ENCODE measurements around the gene NR3C1.

DNA sequence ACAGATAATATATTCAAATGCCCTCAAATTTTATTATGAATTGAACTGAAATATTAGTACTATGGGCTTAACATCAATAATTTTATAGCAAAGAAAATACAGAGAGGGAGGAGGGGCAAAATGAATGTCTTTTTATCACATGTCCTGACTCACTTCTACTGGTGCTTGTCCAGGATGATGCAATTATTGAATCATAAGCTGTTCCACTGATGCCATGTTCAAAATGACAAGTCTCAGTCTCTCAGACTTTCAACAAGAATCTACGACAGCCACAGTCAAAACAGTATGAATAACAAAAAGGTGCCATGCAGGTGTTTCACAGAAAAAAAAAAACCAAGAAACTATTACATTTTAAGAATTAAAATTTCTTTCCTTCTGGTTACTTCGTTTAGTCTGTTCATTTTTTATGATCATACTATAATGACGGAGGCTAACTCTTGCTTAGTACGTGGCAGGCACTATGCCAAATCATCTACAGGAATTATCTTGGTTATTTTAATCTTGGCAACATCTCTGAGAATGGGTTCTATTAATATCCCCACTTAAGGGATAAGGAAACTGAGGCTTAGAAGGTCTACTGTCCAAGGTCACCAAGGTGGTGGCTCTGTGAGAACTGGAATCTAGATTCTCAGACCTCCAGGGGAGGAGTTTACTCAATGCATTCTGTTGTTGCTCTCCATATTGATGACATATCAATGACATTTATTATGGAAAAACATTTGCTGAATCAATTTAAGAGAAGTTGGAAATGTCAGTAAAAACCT is 61.5 kb downstream of the NR3C1 start:
- TF ChIP-seq POLR2A (IDR thresholded peaks at IDR 0.05; ENCODE audit: low read depth) (no peak), EP300 (IDR thresholded peaks at IDR 0.05) (no peak), POLR2AphosphoS5 (IDR thresholded peaks at IDR 0.05) (peak in 1 of 2 donors; percentile 42)
- TF ChIP-seq, protein P1, sequence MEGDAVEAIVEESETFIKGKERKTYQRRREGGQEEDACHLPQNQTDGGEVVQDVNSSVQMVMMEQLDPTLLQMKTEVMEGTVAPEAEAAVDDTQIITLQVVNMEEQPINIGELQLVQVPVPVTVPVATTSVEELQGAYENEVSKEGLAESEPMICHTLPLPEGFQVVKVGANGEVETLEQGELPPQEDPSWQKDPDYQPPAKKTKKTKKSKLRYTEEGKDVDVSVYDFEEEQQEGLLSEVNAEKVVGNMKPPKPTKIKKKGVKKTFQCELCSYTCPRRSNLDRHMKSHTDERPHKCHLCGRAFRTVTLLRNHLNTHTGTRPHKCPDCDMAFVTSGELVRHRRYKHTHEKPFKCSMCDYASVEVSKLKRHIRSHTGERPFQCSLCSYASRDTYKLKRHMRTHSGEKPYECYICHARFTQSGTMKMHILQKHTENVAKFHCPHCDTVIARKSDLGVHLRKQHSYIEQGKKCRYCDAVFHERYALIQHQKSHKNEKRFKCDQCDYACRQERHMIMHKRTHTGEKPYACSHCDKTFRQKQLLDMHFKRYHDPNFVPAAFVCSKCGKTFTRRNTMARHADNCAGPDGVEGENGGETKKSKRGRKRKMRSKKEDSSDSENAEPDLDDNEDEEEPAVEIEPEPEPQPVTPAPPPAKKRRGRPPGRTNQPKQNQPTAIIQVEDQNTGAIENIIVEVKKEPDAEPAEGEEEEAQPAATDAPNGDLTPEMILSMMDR (IDR thresholded peaks at IDR 0.05): no peak
